GM12801 (cell line): Measurements from ENCODE around the gene CCDC198.

Experiments
- CTCF ChIP-seq: IDR thresholded peaks from one replicate; pipeline ENCODE4 v1.5.1; 2011; ENCODE audit warnings: control low read depth; ENCODE audit not compliant: insufficient read length; ENCODE audit errors: extremely low read depth

CCDC198 gene

GRCh38 chr14:57470909-57471308 lies 22.7 kb downstream of the CCDC198 start:
- TF ChIP-seq CTCF: no peak

- TF ChIP-seq CTCF: no peak
Observed at GRCh38 chr14:57464008-57464730, 29.5 kb downstream of the CCDC198 start.

GRCh38 chr14:57462551-57462950 lies 31.1 kb downstream of the CCDC198 start:
- no peak for TF ChIP-seq CTCF

- no peak for TF ChIP-seq CTCF
Observed at GRCh38 chr14:57461777-57462320, 31.8 kb downstream of the CCDC198 start.

- TF ChIP-seq CTCF: no peak
Observed at GRCh38 chr14:57435923-57436322, 57.7 kb downstream of the CCDC198 start.

- no peak for TF ChIP-seq CTCF
Observed at GRCh38 chr14:57420986-57421385, 72.7 kb downstream of the CCDC198 start.

GRCh38 chr14:57420033-57420432 lies 73.6 kb downstream of the CCDC198 start:
- TF ChIP-seq CTCF: no peak
